Dedifferentiated amniotic fluid mesenchymal stem cell (primary cell): Measurements from ENCODE around the gene SLC45A3.
"Not testable (repeated sequence)": the region's sequence is repeated elsewhere in the genome, so short reads cannot be mapped to it uniquely, and the experiment has no call there.

ENCODE experiments used
- DNase-seq: peaks from one replicate; pipeline ENCODE4 v3.0.0-alpha.2; 2016; ENCODE audit errors: extremely low spot score

SLC45A3 gene

DNA sequence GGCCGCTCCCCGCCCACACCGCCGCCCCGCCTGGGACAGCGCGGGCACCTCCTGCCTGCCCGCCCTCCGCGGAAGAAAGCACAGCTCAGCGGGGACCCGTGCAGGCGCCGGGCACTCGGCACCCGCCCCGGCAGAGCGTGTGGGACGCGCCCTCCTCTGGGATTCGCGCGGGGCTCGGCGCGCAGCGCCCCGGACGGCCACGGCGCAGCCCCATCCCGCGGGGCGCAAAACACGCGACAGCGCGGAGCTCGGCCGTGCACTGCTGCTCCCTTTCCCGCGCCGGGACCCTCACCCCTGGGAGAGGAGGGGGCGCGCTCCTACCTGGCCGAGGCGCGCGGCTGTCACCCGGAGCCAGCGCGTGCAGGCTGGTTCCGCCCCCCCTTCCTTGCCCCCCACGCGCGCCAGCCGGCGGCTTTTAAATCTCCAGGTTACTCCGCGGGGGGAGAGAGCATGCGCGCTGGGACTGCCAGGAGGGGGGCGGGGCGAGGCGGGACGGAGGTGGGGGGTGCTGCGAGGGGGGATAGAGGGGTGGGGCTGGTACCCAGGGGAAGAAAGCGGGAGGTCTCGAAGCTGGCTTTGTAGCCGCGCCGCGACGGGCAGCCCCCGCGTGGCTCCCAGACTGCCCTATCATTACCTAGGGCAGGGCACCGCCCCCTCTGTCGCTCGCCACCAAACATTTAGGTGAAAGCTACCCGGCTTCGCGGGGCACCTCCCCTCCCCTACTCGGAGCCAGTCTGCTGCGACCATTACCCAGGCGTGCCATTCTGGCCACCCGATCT, at the start of gene SLC45A3:
SLC45A3 (minus strand) TSS at position 437 of the 779 bp plus-strand sequence. CDS start 15,853 bp downstream, outside the sequence.
- DNase-seq, result no peak

DNA sequence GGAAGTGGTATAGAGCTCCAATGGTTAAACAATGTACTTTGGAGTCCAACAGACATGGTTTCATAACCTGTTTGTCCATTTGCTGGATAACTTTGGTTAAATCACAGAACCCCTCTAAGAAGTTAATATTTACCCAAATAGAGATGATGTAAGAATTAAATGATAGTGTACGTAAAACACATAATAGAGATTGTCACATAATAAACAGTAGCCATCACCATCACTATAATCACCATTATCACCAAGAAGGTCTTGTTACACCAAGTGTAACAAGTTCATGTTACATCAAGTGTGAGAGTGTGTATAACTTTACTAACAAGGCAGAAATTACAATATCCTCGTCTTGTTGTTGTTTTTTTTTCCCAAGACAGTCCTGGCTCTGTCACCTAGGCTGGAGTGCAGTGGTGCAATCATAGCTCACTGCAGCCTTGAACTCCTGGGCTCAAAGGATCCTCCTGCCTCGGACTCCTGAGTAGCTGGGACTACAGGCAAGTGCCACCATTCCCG, 46.4 kb upstream of the SLC45A3 start:
- DNase-seq, result no peak

DNA sequence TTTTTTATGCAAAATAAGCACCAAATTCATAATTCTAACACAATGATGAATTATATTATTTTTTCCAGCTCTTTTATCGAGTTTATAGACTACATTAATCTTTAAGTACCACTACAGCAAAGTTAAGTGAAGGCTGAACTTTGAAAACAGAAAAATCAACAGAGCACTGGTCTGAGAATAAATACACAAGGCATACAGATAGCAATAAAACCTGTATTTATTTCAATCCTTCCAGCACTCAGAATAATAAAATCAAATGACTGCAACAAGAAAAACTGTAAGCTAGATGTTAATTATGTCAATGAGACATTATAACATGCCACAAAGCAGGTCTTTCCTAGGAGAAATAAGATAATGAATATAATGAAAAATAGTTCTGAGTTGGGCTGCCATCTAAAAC, 45.2 kb upstream of the SLC45A3 start:
- no peak for DNase-seq

GRCh38 chr1:205720740-205721139, 40.4 kb upstream of the SLC45A3 start:
- not testable (repeated sequence) for DNase-seq

DNA sequence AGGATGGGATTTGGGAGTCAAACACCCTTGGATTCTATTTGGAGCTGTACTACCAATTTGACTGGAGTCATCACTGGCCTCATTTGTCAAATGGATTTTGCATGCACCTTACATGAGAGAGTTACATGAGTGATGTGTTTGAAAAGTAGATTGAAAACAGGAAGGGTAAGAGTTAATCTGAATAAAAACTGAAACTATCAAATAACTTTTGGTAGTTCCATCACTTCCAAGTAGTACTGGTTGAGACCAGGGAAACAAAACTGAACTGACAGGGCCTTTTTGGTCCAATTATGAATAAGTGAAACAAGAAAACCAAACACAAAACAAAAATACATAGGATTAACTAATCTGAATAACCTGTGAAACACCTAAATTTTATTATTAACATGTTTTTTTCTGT, 39.5 kb upstream of the SLC45A3 start:
- no peak for DNase-seq

GRCh38 chr1:205719015-205719414, 38.7 kb upstream of the SLC45A3 start:
- no peak for DNase-seq

DNA sequence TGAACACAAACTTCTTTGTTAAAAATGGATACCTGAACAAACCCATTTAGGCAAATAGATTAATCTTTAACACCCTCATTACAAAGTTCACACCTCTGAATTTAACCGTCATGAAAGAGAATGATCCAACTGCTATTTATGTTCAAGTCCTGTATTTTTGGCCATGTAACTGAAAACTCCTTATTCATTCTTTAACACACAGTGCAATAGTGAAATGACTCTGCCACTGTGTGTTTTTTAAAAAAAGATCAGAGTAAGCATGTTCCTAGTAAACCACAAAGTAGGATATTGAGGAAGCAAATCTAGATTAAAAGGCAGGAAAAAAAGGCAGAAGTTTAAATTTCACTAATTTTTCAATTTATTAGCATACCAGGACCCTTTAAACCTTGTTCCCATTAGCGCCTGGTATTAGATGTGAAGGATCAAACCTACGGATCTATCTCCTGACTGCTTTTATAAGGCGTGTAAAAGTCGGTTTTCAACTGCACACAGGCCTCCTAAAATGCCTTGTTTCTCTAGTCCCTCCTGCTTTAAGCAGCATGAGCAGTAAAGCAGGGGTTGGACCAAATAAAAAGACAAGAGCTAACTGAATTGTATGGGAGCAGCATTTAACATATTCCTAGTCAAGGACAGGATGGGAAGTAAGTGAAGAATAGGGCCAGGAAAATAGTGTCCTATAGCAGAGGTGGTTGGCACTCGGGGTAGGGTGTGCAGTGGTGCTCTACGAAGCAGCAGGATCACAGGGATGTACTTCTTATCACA, 36.2 kb upstream of the SLC45A3 start:
- no peak for DNase-seq

- DNase-seq, result no peak
Measured at GRCh38 chr1:205715628-205716027, 35.3 kb upstream of the SLC45A3 start.

DNA sequence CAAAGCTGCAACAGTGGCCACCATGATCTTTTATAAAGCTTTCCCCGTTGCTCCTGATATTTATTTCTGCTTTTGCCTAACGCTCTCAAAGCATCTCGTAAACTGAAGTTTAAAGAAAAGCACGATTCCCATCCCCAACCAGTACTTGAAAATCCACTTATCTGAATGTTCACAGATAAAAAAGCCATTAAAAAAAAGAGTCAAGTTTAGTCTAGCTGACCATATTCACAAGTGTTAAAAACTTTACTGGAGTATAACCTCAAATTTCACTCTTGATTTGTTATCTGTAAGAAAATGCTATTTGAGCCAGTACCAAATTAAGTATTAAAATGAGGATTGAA, 34.6 kb upstream of the SLC45A3 start:
- DNase-seq, result no peak

- DNase-seq, result no peak
Measured at GRCh38 chr1:205714190-205714905, 34.0 kb upstream of the SLC45A3 start.

GRCh38 chr1:205711105-205712048, 31.1 kb upstream of the SLC45A3 start:
- peak; percentile 78 for DNase-seq

GRCh38 chr1:205710201-205711062, 30.1 kb upstream of the SLC45A3 start:
- no peak for DNase-seq

GRCh38 chr1:205709640-205710039, 29.3 kb upstream of the SLC45A3 start:
- no peak for DNase-seq

GRCh38 chr1:205709059-205709398, 28.7 kb upstream of the SLC45A3 start:
- peak; percentile 29 for DNase-seq

GRCh38 chr1:205706601-205707502, 26.5 kb upstream of the SLC45A3 start:
- DNase-seq, result no peak

DNA sequence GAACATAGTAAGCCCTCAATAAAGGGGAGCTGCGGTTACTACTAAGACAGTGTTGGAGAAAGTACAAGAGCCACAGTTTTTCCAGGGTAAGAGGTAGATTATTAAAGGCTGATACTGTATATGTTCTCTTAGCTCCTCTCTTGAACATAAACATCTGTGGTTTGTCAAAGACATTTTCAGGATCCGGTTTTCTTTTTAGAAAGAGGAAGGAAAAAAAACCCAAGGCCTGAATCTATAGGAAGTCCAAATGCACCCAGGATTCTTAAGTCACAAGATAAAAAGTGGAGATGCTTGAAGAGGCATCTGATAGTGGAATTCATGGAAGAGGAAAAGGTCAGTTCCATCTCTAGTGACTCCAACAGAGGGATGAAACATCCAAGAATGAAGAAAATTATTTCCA, 24.6 kb upstream of the SLC45A3 start:
- no peak for DNase-seq

GRCh38 chr1:205703072-205703471, 22.8 kb upstream of the SLC45A3 start:
- DNase-seq, result no peak

- DNase-seq, result no peak
Measured at GRCh38 chr1:205701891-205702290, 21.6 kb upstream of the SLC45A3 start.

DNA sequence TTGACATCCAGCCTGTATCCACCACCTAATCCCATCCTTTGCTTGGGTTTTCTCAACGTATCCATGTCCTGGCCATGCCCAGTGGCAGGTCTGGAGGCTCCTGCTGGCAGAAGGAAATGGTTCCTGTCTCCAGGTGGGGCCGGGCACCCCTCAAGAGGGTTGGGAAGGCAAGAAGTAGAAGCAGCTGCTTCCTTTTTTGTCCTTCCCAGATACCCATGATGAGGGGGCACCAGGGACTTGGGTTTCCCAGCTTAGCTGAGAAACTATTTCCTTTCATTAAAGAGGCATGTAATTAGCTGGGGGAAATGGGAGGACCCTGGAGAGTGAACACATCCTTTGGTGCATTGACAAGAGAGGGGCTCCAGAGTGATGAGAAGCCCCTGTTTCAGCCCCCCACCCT, 21.1 kb upstream of the SLC45A3 start:
- no peak for DNase-seq
